Measurements from ENCODE around the gene DDX42. TPM values are rescaled to one million over a fixed set of nuclear protein-coding genes. Genes with fewer than 3 reads are reported as not detected.
A peak's percentile ranks its signal among the peaks of the same experiment; 100 is the strongest.

DDX42 gene
- total and polyA plus RNA-seq, 9 of the 15 experiments (the other 6 are each of a cell fraction or from before 2014, with no cell fraction given) = 16.5 to 149 (median 87.6) TPM

GRCh38 chr17:63843910-63844677 lies 70.1 kb downstream of the DDX42 start (continued):
- TF ChIP-seq TEAD4 (IDR thresholded peaks at IDR 0.05; ENCODE audit: low read length) = no peak
- TF ChIP-seq TEAD4 (CRISPR knock-in tag; IDR thresholded peaks at IDR 0.05; ENCODE audit: borderline replicate concordance) = no peak
- peak; percentile 57 for TF ChIP-seq MEIS2 (IDR thresholded peaks at IDR 0.05; ENCODE audit: partially characterized antibody)
- TF ChIP-seq SFPQ (IDR thresholded peaks at IDR 0.05; ENCODE audit: low read depth, low read length) = no peak
- TF ChIP-seq ARID1B (IDR thresholded peaks at IDR 0.05) = 0 out of 2 replicates have a peak, but pooled peaks have one; percentile 24
- TF ChIP-seq POLR2H (tag; IDR thresholded peaks at IDR 0.05; ENCODE audit: low read depth) = no peak
- TF ChIP-seq ARHGAP35 (IDR thresholded peaks at IDR 0.05; ENCODE audit: partially characterized antibody) = no peak
- no peak for TF ChIP-seq KLF16 (IDR thresholded peaks at IDR 0.05)
- no peak for TF ChIP-seq PHF21A (IDR thresholded peaks at IDR 0.05; ENCODE audit: borderline replicate concordance, low read depth)
- no peak for TF ChIP-seq CEBPB (tag; IDR thresholded peaks at IDR 0.05)
- no peak for TF ChIP-seq FOS (IDR thresholded peaks at IDR 0.05; ENCODE audit: extremely low read depth, insufficient read length)
- peak; percentile 68 for TF ChIP-seq CBFA2T3 (IDR thresholded peaks at IDR 0.05)
- TF ChIP-seq MCM7 (IDR thresholded peaks at IDR 0.05) = no peak
- TF ChIP-seq NR2C2 (CRISPR knock-in tag; IDR thresholded peaks at IDR 0.05) = no peak
- TF ChIP-seq NR2C2 (tag; IDR thresholded peaks at IDR 0.05) = no peak
- no peak for TF ChIP-seq ZBTB11 (CRISPR knock-in tag; IDR thresholded peaks at IDR 0.05)
- TF ChIP-seq HLTF (IDR thresholded peaks at IDR 0.05) = no peak
- TF ChIP-seq FUS (optimal IDR thresholded peaks at IDR 0.05; ENCODE audit: low read depth, low read length) = no peak
- TF ChIP-seq SNIP1 (IDR thresholded peaks at IDR 0.05; ENCODE audit: low read depth) = no peak
- TF ChIP-seq PCBP1 (IDR thresholded peaks at IDR 0.05; ENCODE audit: low read depth, low read length, poor library complexity, severe bottlenecking) = no peak
- TF ChIP-seq CSDE1 (IDR thresholded peaks at IDR 0.05) = no peak
- TF ChIP-seq POLR2G (IDR thresholded peaks at IDR 0.05; ENCODE audit: low read depth, low read length) = no peak
- no peak for TF ChIP-seq ZBTB5 (IDR thresholded peaks at IDR 0.05)
